Activated CD4-positive, alpha-beta T cell treated with anti-CD3 and anti-CD28 coated beads for 24 hours (primary cell): ENCODE data around the gene EVI2A.
"Not testable (repeated sequence)": the region's sequence is repeated elsewhere in the genome, so short reads cannot be mapped to it uniquely, and the experiment has no call there.

ENCODE experiments used
- DNase-seq, 2 donors: peaks; one replicate each; pipeline ENCODE4 v3.0.0-alpha.2; 2020; ENCODE audit warnings: low read depth in 2 of 2

The EVI2A gene

GRCh38 chr17:31312223-31312622 lies 9.2 kb downstream of the EVI2A start:
- not testable (repeated sequence) for DNase-seq

GRCh38 chr17:31311526-31311925 lies 9.9 kb downstream of the EVI2A start:
- no peak for DNase-seq

DNA sequence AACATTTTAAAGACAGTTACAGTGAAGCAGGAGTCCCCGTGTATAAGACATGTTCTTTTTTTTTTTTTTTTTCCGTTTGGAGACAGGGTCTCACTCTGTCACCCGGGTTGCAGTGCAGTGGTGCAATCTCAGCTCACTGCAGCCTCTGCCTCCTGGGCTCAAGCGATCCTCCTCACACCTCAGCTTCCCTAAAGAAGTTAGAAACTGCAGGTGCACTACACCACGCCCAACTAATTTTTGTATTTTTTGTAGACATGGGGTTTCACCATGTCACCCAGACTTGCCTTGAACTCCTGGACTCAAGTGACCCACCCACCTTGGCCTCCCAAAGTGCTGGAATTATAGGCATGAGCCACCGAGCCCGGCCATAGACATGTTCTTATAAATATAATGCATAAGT lies 10.5 kb downstream of the EVI2A start:
- no peak for DNase-seq

DNA sequence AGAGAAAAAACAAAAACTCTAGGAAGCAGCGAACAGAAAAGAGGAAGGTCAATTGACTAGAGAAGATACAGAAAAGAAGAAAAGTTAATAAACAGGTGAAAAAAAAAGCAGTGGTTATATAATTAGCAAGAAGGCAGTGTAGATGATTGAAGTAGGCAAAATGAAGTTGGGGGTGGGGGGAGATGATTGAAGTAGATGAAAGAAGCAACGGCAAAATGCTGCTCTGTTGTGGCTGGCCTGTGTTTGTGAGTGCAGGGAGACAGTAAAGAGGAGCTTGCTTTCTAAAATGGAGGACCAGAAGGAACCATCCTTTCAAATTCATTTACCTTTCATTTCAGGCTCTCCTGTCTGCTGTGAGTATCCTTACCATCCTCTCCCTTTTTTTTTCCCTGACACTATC lies 11.2 kb downstream of the EVI2A start:
- DNase-seq, result no peak

DNA sequence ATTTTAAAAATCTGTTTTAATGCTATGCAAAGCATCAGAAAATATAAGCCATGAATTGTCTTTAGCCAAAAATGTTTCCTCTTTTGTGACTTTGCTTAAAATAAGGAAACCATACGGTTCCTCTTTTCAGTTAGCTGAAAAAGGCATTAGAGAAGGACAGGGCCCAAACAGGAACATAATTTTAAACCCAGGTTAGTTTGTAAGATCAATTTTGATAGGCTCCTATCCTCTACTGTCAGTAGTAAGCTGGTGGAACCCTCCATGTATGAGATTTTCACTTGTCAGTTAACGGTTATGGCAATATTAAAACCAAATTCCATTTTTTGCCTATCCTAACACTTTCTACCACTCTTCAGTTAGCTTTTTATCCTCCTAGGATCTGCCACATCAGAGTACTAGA lies 11.9 kb downstream of the EVI2A start:
- no peak for DNase-seq

- DNase-seq, result no peak
These were observed 12.8 kb downstream of the EVI2A start for GRCh38 chr17:31308372-31309334.

GRCh38 chr17:31307640-31308039 lies 13.8 kb downstream of the EVI2A start:
- no peak for DNase-seq

- DNase-seq, result no peak
These were observed 21.8 kb downstream of the EVI2A start for GRCh38 chr17:31299624-31300023.

- no peak for DNase-seq
These were observed 24.3 kb downstream of the EVI2A start, which contains the start of gene OMG for GRCh38 chr17:31297090-31297489. Gene OMG (minus strand): TSS chr17:31297239. CDS start chr17:31296331, 908 bp downstream.

GRCh38 chr17:31296142-31296541 lies 25.3 kb downstream of the EVI2A start:
- DNase-seq, result no peak

- DNase-seq, result no peak
These were observed 25.9 kb downstream of the EVI2A start for GRCh38 chr17:31295489-31295871.

- no peak for DNase-seq
These were observed 26.5 kb downstream of the EVI2A start for GRCh38 chr17:31294820-31295488.

DNA sequence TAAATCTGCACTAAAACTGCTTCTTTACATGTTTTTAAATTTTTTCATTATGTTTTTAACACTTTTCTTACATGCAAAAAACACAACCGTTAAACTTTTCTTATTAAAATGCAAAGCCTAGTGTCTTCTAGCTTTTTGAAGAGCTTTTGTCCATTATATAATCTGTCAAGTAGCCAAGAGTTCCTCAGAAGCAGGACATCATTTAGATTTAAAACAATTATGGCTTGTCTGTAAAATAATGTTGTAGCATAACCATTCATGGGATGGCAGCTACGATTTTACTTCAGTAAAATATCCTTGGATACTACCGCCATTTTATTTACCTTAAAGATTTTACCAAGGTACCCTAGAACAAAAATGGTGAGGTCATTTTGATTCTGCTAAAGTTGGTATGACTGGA lies 27.2 kb downstream of the EVI2A start:
- no peak for DNase-seq

DNA sequence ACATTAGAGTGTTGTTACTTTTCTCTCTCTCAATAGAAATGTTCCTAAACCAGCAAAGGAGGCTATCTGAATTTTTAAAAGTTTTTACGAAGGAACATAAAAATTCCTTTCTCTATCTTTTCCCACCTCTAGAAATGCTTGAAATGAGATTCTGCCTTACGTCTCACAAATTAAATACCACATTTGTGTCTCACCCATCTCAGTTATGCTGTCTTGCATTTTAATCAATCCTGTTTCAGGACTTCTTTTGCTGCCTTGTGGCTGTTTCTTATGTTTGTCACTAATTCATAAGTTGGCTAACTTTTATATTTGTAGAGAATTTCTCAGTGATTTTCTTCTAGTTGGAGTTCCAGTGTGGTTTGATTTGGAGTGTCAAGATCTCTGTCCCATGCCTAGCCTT lies 27.8 kb downstream of the EVI2A start:
- no peak for DNase-seq

GRCh38 chr17:31291820-31292219 lies 29.6 kb downstream of the EVI2A start:
- no peak for DNase-seq

GRCh38 chr17:31289790-31290189 lies 31.6 kb downstream of the EVI2A start:
- DNase-seq, result no peak

DNA sequence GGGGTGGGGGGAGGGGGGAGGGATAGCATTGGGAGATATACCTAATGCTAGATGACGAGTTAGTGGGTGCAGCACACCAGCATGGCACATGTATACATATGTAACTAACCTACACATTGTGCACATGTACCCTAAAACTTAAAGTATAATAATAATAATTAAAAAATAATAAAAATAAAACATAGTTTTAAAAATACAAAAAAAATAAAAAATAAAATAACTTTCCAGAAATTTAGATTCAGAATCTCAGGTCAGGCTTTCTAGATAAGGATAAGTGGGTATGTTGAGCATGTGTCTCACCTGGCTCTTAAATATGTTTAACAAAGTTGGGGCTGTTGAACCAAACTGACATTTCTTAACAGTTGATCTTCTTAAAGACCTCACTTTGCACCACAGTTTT lies 33.5 kb downstream of the EVI2A start:
- not testable (repeated sequence) for DNase-seq

DNA sequence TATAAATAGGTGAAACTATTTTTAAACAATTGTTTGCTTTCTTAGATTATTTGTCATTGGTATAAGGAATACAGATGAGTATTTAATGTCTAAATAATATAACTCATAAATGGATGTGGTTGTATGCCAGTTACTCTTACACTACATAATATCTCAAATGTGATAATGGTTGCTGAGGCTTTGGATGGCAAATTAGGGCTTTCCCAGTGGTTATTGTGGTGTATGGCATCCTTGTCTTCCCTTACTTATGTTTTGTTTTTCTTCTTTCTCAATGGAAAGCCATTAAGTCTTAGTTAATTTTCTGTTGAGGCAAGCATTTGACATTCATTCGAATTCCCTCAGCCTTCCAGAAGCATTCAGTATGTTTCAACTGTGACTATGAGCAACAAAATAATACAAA lies 34.8 kb downstream of the EVI2A start:
- no peak for DNase-seq

- no peak for DNase-seq
These were observed 37.6 kb downstream of the EVI2A start for GRCh38 chr17:31283841-31284240.

DNA sequence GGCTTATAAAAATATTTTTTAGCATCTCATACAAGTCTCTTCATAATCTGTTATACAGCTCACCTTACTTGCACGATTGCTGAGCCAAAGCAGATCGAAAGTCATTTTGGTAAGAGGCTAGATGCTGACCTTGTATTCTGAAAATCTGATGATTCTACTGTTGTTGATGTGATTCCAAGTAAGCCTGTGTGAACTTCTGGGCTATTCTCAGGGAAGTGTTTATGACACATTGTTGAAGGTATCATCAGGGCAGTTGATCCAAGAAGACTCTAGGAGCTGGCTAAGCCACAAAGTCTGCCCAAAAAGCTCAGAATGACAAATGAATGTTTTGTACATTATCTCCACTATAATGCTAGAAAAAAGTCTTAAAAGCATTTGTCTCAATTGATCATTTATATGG lies 40.4 kb downstream of the EVI2A start:
- no peak for DNase-seq

DNA sequence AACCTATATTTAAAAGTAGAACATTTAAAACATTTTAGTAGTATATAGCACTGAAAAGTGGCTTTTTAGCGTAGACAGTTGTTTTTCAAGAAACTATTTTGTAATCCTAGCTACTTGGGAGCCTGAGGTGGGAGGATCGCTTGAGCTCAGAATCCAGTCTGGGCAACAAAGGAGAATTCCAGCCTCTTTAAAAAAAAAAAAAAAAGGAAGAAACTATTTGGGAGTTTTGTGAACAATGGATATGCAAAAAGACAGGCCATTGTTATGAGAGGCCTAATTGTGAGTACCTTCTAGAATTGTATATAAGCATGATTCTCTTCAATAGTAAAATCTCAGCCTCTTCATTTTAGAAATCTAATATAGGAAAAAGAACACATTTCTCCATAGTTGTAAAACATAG lies 42.0 kb downstream of the EVI2A start:
- DNase-seq, result no peak

DNA sequence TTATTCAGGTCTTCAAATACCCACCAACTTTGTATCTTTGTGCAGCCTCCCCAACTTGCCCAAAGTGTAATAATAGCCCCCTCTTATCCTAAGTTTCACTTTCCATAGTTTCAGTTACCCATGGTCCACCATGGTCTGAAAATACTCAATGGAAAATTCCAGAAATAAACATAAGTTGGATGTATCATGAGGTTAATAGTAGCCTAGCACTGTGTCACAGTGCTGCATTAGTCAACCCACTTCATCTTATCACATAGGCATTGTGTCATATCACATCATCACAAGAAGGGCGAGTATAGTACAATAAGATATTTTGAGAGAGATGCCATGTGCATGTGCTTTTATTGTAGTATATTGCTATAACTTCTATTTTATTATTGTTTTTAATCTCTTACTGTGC lies 46.3 kb downstream of the EVI2A start:
- DNase-seq, result no peak

DNA sequence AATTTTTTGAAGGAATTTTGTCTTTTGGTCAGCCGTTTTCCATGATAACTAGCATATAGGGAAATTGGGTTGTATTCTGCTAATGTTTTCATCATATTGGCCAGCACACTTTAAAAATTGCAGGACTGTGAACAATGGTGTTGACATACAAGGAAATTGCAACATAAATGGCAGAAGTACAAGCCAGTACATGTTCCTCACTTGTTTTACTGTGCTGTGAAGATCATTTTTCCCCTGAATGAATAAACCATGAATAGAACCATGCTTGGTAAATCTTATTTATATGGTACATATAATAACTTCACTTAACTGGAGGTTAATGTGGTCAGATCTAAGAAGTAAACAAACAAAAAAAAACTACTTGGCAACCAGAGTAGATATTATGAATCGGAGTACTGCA lies 47.2 kb downstream of the EVI2A start:
- no peak for DNase-seq
